Activated gamma-delta T cell treated with anti-CD3 and anti-CD28 coated beads, Interleukin-2, amount 50 U/mL, for 16 hours (primary cell): Measurements from ENCODE around the gene ESYT2.

Source experiments
- DNase-seq: peaks from one replicate; pipeline ENCODE4 v3.0.0-alpha.2; 2020; ENCODE audit warnings: low read depth

Gene ESYT2

GRCh38 chr7:158805414-158805813 lies 23.9 kb downstream of the ESYT2 start:
- no peak for DNase-seq

- DNase-seq: no peak
Measured at GRCh38 chr7:158804335-158804734, 25.0 kb downstream of the ESYT2 start.

- DNase-seq: no peak
Measured at GRCh38 chr7:158803367-158803969, 25.8 kb downstream of the ESYT2 start.

- DNase-seq: no peak
Measured at GRCh38 chr7:158802535-158803366, 26.6 kb downstream of the ESYT2 start.

- DNase-seq: no peak
Measured at GRCh38 chr7:158798741-158799140, 30.6 kb downstream of the ESYT2 start.

DNA sequence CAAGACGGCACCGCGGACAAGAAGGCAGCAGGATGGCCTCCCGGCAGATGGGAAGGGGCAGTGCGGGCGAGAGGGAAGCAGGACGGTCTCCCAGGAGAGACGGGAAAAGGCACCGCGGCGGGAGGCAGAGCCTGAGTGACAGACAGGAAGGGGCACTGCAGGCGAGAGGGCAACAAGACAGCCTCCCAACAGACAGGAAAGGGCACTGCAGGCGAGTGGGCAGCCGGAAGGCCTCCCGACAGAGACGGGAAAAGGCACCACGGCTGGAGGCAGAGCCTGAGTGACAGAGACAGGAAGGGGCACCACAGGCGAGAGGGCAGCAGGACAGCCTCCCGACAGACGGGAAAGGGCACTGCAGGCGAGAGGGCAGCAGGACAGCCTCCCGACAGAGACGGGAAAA lies 32.6 kb downstream of the ESYT2 start:
- no peak for DNase-seq

GRCh38 chr7:158795272-158795671 lies 34.0 kb downstream of the ESYT2 start:
- DNase-seq: no peak

GRCh38 chr7:158791107-158791506 lies 38.2 kb downstream of the ESYT2 start:
- no peak for DNase-seq

- no peak for DNase-seq
Measured at GRCh38 chr7:158789842-158790241, 39.5 kb downstream of the ESYT2 start.

DNA sequence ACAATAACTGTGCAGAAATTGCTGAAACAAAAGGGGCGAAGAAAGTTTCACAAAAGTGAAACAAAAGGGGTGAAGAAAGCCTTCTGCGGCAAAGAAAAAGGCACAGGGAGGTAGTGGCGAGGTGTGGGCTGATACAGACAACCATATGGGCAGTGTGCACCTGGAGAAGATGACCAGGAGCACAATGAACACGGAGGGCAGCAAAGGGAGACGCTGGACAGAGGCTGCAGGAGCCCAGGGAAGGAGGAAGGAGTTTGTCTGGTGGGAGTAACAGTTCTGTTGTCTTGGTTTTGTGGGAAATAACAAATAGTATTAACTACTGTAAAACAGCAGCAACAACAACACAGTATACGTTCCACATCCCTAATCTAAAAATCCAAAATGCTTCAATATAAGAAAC lies 42.4 kb downstream of the ESYT2 start:
- DNase-seq: no peak

DNA sequence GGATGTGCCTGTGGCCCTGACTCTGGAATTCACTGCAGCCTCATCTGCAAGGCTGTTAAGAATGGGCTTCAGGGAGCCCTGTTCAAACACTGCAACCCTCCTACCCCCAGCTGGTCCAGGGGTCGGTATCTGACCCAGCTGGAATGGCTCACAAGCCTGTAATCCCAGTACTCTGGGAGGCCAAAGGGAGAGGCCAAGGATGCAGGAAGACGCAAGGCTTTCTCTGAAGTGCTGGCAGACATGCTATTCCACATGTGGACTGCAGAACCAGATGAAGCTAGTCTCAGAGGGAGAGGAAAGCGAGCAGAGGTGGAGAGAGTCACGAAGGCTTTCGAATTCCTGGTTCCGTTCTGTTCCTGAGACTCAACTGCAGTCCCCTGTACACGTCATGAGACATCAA lies 45.0 kb downstream of the ESYT2 start:
- DNase-seq: no peak

DNA sequence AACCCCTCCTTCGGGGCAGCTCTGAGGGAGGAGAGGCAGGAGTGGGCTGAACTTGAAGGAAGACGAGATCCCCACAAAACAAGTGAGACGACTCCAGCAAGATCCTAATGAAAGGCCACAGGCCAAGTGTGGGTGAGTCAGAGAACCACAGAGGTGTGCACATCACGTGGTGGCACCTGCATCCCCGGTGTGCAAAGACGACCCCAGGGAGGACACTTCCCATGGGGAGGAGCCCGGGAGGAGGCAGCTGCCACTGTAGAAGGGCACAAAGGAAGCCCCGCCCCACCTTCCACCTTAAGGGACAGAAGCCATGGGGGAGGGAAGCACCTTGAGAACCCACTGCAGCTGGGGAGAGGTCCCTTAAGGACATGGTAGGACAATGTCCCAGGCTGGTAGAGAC lies 45.7 kb downstream of the ESYT2 start:
- DNase-seq: no peak

DNA sequence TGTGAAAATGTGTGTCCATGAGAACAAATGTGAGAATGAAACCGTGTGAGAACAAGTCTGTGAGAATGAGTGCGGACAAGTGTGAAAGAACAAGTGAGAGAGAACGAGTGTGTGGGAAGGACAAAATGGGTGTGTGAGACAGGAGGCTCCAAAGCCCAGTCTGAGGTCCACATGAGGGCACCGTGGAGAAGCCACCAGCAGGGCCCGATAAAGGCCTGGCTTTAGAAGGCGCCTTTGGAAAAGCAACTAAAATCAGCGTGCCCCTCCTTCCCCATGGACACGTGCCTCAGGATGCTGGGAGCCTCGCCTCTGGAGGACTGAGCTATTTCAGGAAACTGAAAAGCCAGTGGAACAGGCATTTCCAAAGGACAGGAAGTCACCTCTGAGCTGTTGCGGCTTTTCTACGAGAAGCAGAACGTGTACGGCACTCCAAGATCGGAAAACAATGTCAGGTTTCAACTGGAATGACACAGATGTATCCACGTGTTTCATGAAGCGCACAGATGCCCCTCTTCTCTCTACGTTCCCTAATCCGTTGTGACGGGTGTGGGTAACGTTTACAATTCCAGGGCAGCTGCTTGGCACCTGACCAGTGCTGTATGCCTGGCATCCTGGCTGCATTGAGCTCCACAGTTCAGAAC lies 46.4 kb downstream of the ESYT2 start:
- DNase-seq: no peak

DNA sequence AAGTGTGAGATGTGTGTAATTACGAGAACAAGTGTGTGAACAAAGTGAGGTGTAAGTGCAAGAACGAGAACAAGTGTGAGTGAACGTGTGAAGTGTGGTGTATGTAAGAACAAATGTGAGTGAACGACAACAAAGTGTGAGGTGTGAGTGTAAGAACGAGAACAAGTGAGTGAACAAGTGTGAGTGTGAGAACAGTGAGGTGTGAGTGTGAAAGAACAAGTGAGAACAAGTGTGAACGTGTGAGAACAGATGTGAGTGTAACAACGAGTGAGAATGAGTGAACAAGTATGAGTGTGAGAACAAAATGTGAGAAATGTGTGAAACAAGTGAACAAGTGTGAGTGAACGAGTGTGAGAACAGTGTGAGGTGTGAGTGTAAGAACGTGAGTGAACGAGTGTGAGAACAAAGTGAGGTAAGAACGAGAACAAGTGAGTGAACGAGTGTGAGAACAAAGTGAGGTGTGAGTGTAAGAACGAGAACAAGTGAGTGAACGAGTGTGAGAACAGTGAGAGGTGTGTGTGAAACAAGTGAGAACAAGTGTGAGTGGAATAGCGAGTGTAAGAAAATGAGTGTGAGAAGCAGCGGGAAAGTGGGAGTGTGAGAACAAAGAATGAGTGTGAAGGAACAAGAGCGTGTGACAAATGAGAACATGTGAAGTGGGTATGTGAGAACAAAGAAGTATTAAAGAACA lies 47.2 kb downstream of the ESYT2 start:
- no peak for DNase-seq

GRCh38 chr7:158781217-158781973 lies 47.9 kb downstream of the ESYT2 start:
- DNase-seq: no peak

GRCh38 chr7:158779061-158780000 lies 50.0 kb downstream of the ESYT2 start:
- DNase-seq: no peak

GRCh38 chr7:158778471-158778870 lies 50.8 kb downstream of the ESYT2 start:
- DNase-seq: no peak

DNA sequence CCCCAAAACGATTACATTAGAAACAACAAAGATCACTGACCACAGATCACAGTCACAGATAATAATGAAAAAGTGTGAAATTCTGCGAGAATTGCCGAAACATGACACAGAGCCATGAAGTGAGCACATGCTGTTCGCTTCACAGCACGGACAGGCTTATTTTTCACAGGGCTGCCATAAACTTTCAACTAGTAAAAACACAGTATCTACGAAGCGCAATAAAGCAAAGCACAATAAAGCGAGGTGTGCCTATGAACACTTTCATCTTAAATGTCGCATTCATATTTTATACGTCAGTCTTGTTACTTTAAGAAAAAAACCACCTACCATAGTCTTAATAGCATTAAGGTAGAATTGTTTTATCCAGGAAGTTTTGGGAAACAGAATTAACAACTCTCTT lies 51.5 kb downstream of the ESYT2 start:
- DNase-seq: no peak

DNA sequence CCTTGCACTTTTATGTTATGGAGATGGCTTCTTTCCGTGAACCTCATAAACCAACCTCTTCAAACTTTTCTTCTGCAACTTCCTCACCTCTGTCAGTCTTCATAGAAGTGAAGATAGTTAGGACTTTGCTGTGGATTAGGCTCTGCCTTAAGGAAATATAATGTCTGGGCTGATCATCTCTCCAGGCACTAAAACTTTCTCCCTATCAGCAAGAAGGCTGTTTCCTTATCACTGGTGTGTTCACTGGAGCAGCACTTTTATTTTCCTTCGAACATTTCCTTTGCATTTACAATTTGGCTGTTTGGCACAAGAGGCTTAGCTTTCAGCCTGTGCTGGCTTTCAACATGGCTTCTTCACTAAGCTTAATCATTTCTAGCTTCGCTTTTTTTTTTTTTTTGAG lies 52.8 kb downstream of the ESYT2 start:
- no peak for DNase-seq

DNA sequence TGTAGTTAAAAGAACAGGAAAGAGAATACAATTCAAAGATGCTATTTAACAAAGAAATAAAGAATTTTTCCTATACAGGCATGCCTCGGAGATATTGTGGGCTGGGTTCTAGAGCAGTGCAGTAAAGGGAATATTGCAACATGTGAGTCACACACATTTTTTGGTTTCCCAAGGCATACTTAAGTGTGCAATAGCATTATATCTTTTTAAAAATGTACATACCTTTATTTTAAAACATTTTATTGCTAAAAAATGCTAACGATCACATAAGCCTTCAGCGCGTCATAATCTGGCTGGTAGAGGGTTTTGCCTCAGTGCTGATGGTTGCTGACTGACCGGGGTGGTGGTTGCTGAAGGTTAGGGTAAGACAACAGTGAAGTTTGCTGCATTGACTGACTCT lies 54.4 kb downstream of the ESYT2 start:
- no peak for DNase-seq

- no peak for DNase-seq
Measured at GRCh38 chr7:158772916-158773315, 56.4 kb downstream of the ESYT2 start.
